CD4-positive, alpha-beta T cell (primary cell): ENCODE measurements around the gene SORCS2. TPM values are rescaled to one million over a fixed set of nuclear protein-coding genes. Genes with fewer than 3 reads are reported as not detected.

Experiments
- ATAC-seq: fragments of 200-7000 bp; cut with Tn5 transposase; one replicate; pipeline ENCODE4 v1.10.0; 2022; ENCODE audit warnings: mild to moderate bottlenecking; ENCODE audit not compliant: poor library complexity
- CTCF ChIA-PET: fragments of 350-600 bp; sonication (Branson Sonifier 250); formaldehyde crosslinking; loops from one replicate; lab custom pipeline; 2021; ENCODE audit warnings: antibody characterized with exemption, inconsistent platforms; lab: Charles Lee
- POLR2A ChIA-PET: fragments of 350-600 bp; sonication (Branson Sonifier 250); formaldehyde crosslinking; loops from one replicate; lab custom pipeline; 2021; ENCODE audit warnings: antibody characterized with exemption, inconsistent platforms; lab: Charles Lee
- DNase-seq, 14 experiments: peaks; one replicate each; pipeline ENCODE4 v3.0.0-alpha.2; 2013 to 2020; ENCODE audit warnings: mixed read lengths in 2 of 14
- H3K27ac ChIP-seq, 2 donors: one replicate each; pipeline versions ENCODE4 v1.5.1 to v1.7.0; 2013; ENCODE audit warnings: low read length in 2 of 2, low read depth in 1 of 2, mild to moderate bottlenecking in 1 of 2
- H3K27me3 ChIP-seq, 2 experiments: 1 replicate in 1 of 2; 2 replicates in 1 of 2; pipeline versions ENCODE4 v1.6.1 to v1.7.0; 2013; ENCODE audit warnings: low read length in 2 of 2, control low read depth in 1 of 2, mild to moderate bottlenecking in 1 of 2, moderate library complexity in 1 of 2; ENCODE audit not compliant: insufficient read depth in 2 of 2, control insufficient read depth in 1 of 2
- H3K36me3 ChIP-seq: one replicate; pipeline ENCODE4 v1.6.1; 2013; ENCODE audit warnings: low read length, control low read depth; ENCODE audit not compliant: insufficient read depth
- H3K4me1 ChIP-seq: one replicate; pipeline ENCODE4 v1.6.1; 2013; ENCODE audit warnings: low read length, control low read depth; ENCODE audit not compliant: insufficient read depth
- H3K4me3 ChIP-seq: one replicate; pipeline ENCODE4 v1.5.1; 2013; ENCODE audit warnings: mild to moderate bottlenecking, low read length, moderate library complexity
- H3K9me3 ChIP-seq, 2 experiments: 1 replicate in 1 of 2; 2 replicates in 1 of 2; pipeline versions ENCODE4 v1.6.1 to v1.7.0; 2013; ENCODE audit warnings: low read length in 2 of 2, mild to moderate bottlenecking in 2 of 2, control low read depth in 1 of 2, moderate library complexity in 1 of 2; ENCODE audit not compliant: control insufficient read depth in 1 of 2, insufficient read depth in 1 of 2
- H3K27ac Mint-ChIP-seq: one replicate; pipeline ENCODE4 v1.8.0; 2020; ENCODE audit warnings: mixed read lengths
- H3K27me3 Mint-ChIP-seq: one replicate; pipeline ENCODE4 v1.8.0; 2021; ENCODE audit warnings: mixed read lengths
- H3K36me3 Mint-ChIP-seq: one replicate; pipeline ENCODE4 v1.8.0; 2021; ENCODE audit warnings: low read depth, mixed read lengths
- H3K4me1 Mint-ChIP-seq: one replicate; pipeline ENCODE4 v1.8.0; 2021; ENCODE audit warnings: low read depth, mixed read lengths
- H3K4me3 Mint-ChIP-seq: one replicate; pipeline ENCODE4 v1.8.0; 2020; ENCODE audit warnings: mild to moderate bottlenecking, mixed read lengths
- H3K9me3 Mint-ChIP-seq: one replicate; pipeline ENCODE4 v1.8.0; 2020; ENCODE audit warnings: mixed read lengths
- intact Hi-C, 2 experiments: fragments of 100-400 bp; cut with DNase I in 1 of 2; cut with micrococcal nuclease in 1 of 2; formaldehyde crosslinking; loops; one replicate each; pipeline versions ENCODE4 v1.15.1 to v1.9.0; 2023 to 2025; cut with DNase I, micrococcal nuclease
- total RNA-seq, 174 experiments: library from RNA in 2 of 174; stranded (reverse) in 2 of 174; gene quantifications; one replicate each; pipeline ENCODE4 v1.2.3 and lab custom pipeline; 2021 to 2026
- TF ChIP-seq, protein P1 (sequence below): fragments of 200-600 bp; IDR thresholded peaks from one replicate; pipeline ENCODE4 v1.8.0; 2022; ENCODE audit warnings: antibody characterized with exemption, mild to moderate bottlenecking

Gene SORCS2
- total RNA-seq, 2 experiments from 2014 or later, result not detected

- TF ChIP-seq, protein P1, sequence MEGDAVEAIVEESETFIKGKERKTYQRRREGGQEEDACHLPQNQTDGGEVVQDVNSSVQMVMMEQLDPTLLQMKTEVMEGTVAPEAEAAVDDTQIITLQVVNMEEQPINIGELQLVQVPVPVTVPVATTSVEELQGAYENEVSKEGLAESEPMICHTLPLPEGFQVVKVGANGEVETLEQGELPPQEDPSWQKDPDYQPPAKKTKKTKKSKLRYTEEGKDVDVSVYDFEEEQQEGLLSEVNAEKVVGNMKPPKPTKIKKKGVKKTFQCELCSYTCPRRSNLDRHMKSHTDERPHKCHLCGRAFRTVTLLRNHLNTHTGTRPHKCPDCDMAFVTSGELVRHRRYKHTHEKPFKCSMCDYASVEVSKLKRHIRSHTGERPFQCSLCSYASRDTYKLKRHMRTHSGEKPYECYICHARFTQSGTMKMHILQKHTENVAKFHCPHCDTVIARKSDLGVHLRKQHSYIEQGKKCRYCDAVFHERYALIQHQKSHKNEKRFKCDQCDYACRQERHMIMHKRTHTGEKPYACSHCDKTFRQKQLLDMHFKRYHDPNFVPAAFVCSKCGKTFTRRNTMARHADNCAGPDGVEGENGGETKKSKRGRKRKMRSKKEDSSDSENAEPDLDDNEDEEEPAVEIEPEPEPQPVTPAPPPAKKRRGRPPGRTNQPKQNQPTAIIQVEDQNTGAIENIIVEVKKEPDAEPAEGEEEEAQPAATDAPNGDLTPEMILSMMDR, result no peak
- intact Hi-C loops, result no loop called here
- no peaks in the 10 kb centered on the region for H3K27me3 Mint-ChIP-seq
- no peaks in the 10 kb centered on the region for H3K4me1 Mint-ChIP-seq
- Histone ChIP-seq H3K36me3 (no peaks in the 10 kb centered on the region), H3K4me3 (no peak overlapping the region), H3K4me1 (no peaks in the 10 kb centered on the region), H3K27me3 (peaks cover 0 to 6% of the 10 kb centered on the region in 2 experiments), H3K9me3 (peaks cover 0 to 3% of the 10 kb centered on the region in 2 experiments), H3K27ac (no peak overlapping the region)
- DNase-seq (no peak), ATAC-seq (no peak)
- no peak overlapping the region for H3K4me3 Mint-ChIP-seq
- no peaks in the 10 kb centered on the region for H3K9me3 Mint-ChIP-seq
- no peaks in the 10 kb centered on the region for H3K36me3 Mint-ChIP-seq
- ChIA-PET POLR2A (no interaction called here), CTCF (no interaction called here)
- no peak overlapping the region for H3K27ac Mint-ChIP-seq
Observed at GRCh38 chr4:7660176-7661039, 468.1 kb downstream of the SORCS2 start.

DNA sequence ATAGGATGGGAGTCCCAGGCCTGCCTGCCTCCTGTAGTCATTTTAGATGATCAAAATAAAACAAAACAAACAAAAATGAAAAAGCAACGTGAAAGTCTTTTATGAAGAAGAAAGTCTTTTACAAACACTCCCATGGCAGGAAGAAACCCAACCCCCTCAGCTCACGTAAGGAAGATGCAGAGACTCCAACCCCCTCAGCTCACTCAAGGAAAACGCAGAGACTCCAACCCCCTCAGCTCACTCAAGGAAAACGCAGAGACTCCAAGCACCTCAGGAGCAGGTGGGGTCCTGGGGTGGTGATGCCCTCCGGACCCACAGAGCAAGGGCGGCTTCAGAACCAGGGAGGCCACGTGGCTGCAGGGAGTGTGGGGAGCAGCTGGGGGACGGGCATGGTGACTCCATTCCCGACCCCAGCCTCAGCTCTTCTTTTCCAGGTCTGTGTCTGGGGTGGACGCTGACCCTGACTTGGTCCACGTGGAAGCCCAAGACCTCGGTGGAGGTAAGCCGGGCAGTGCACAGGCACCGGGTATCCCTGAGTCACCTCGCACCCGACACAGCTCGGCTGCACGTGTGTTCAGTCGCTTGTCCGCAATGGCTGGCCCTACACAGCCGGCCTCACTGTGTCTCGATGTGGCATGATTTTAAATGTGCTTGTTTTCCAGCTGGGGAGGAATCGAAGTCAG, 468.9 kb downstream of the SORCS2 start:
- H3K4me1 ChIP-seq, result no peaks in the 10 kb centered on the region
- Mint-ChIP-seq H3K27me3 (no peaks in the 10 kb centered on the region), H3K36me3 (no peaks in the 10 kb centered on the region), H3K27ac (no peak overlapping the region), H3K4me3 (no peak overlapping the region), H3K9me3 (no peaks in the 10 kb centered on the region), H3K4me1 (no peaks in the 10 kb centered on the region)
- H3K36me3 ChIP-seq, result no peaks in the 10 kb centered on the region
- ATAC-seq, result no peak
- TF ChIP-seq, protein P1, result no peak
- no peaks in the 10 kb centered on the region for H3K27me3 ChIP-seq
- intact Hi-C loops, result no loop called here
- no peak overlapping the region for H3K27ac ChIP-seq
- ChIA-PET CTCF (no interaction called here), POLR2A (no interaction called here)
- H3K9me3 ChIP-seq, result peaks cover 0 to 3% of the 10 kb centered on the region in 2 experiments
- no peak for DNase-seq
- H3K4me3 ChIP-seq, result no peak overlapping the region

- Histone ChIP-seq H3K27me3 (no peaks in the 10 kb centered on the region), H3K4me3 (no peak overlapping the region), H3K36me3 (no peaks in the 10 kb centered on the region), H3K4me1 (no peaks in the 10 kb centered on the region), H3K27ac (no peak overlapping the region), H3K9me3 (peaks cover 0 to 3% of the 10 kb centered on the region in 2 experiments)
- ChIA-PET CTCF (no interaction called here), POLR2A (no interaction called here)
- intact Hi-C loops, result no loop called here
- ATAC-seq, result no peak
- Mint-ChIP-seq H3K36me3 (no peaks in the 10 kb centered on the region), H3K27me3 (no peaks in the 10 kb centered on the region), H3K9me3 (no peaks in the 10 kb centered on the region), H3K4me3 (no peak overlapping the region), H3K27ac (no peak overlapping the region), H3K4me1 (no peaks in the 10 kb centered on the region)
- no peak for DNase-seq
- TF ChIP-seq, protein P1, result no peak
Observed at GRCh38 chr4:7661846-7662506, 469.6 kb downstream of the SORCS2 start.
